Endothelial cell of umbilical vein (primary cell): ENCODE measurements around the gene NRCAM.

Experiments used
- CTCF ChIP-seq, 2 donors: IDR thresholded peaks; 1 replicate in 1 of 2; 2 replicates in 1 of 2; pipeline ENCODE4 v1.5.1; 2011; ENCODE audit warnings: low read length in 2 of 2, mild to moderate bottlenecking in 2 of 2, moderate library complexity in 2 of 2, control low read depth in 1 of 2, inconsistent platforms in 1 of 2, low read depth in 1 of 2; ENCODE audit not compliant: insufficient read depth in 1 of 2; ENCODE audit errors: extremely low read depth in 1 of 2
- EZH2 ChIP-seq: IDR thresholded peaks from 2 replicates; pipeline ENCODE4 v1.6.1; 2012; ENCODE audit warnings: borderline replicate concordance, low read depth, mild to moderate bottlenecking, moderate library complexity, low read length, inconsistent platforms; ENCODE audit not compliant: severe bottlenecking
- FOS ChIP-seq: IDR thresholded peaks from 2 replicates; pipeline ENCODE4 v1.6.1; 2011; ENCODE audit warnings: mild to moderate bottlenecking, low read length, moderate library complexity, borderline replicate concordance; ENCODE audit not compliant: insufficient read depth
- GATA2 ChIP-seq: IDR thresholded peaks from 2 replicates; pipeline ENCODE4 v1.7.0; 2011; ENCODE audit warnings: low read depth, mild to moderate bottlenecking, moderate library complexity, mixed read lengths, low read length; ENCODE audit not compliant: insufficient read length, insufficient read depth
- JUN ChIP-seq: IDR thresholded peaks from 2 replicates; pipeline ENCODE4 v1.6.1; 2011; ENCODE audit warnings: borderline replicate concordance, low read depth; ENCODE audit not compliant: insufficient read length, insufficient read depth
- MYC ChIP-seq: IDR thresholded peaks from one replicate; pipeline ENCODE4 v1.6.1; 2011; ENCODE audit warnings: mild to moderate bottlenecking, low read depth, low read length
- POLR2A ChIP-seq: IDR thresholded peaks from 2 replicates; pipeline ENCODE4 v1.6.1; 2012; ENCODE audit warnings: low read depth, mild to moderate bottlenecking, control low read depth, low read length
- POLR2AphosphoS5 ChIP-seq: IDR thresholded peaks from 2 replicates; pipeline ENCODE4 v1.6.1; 2012; ENCODE audit warnings: low read depth, mild to moderate bottlenecking, control low read depth, low read length, moderate library complexity; ENCODE audit not compliant: insufficient read depth
- TF ChIP-seq, protein P1 (sequence below): IDR thresholded peaks from 2 replicates; pipeline ENCODE4 v1.6.1; 2011; ENCODE audit not compliant: insufficient read depth, insufficient read length

GRCh38 chr7:108368466-108368865 is 87.8 kb downstream of the NRCAM start:
- TF ChIP-seq POLR2A (no peak), CTCF (IDR thresholded peaks at IDR 0.05; ENCODE audit: extremely low read depth in 1 of 2, insufficient read depth in 1 of 2, low read depth in 1 of 2, low read length in 2 of 2) (no peak), POLR2AphosphoS5 (no peak), EZH2 (no peak), JUN (no peak), MYC (no peak), GATA2 (no peak), FOS (no peak)
- TF ChIP-seq, protein P1, sequence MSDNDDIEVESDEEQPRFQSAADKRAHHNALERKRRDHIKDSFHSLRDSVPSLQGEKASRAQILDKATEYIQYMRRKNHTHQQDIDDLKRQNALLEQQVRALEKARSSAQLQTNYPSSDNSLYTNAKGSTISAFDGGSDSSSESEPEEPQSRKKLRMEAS, result no peak
